KOPT-K1 (cell line): Measurements from ENCODE around the gene OR10H3.

Experiments used
- H3K27ac ChIP-seq: fragments of 200-600 bp; sonication (generic); 2 replicates; pipeline ENCODE4 v1.5.1; 2016; ENCODE audit warnings: antibody characterized with exemption, mild to moderate bottlenecking, low read depth, low read length; ENCODE audit not compliant: poor library complexity, severe bottlenecking
- H3K36me3 ChIP-seq: fragments of 200-600 bp; sonication (generic); 2 replicates; pipeline ENCODE4 v1.5.1; 2017; ENCODE audit warnings: antibody characterized with exemption, mild to moderate bottlenecking, low read length, moderate library complexity; ENCODE audit not compliant: insufficient read depth
- H3K9me3 ChIP-seq: fragments of 200-600 bp; sonication (generic); 2 replicates; pipeline ENCODE4 v1.5.1; 2017; ENCODE audit warnings: antibody characterized with exemption, low read length, mild to moderate bottlenecking; ENCODE audit not compliant: insufficient read depth, poor library complexity, severe bottlenecking

The OR10H3 gene, protein sequence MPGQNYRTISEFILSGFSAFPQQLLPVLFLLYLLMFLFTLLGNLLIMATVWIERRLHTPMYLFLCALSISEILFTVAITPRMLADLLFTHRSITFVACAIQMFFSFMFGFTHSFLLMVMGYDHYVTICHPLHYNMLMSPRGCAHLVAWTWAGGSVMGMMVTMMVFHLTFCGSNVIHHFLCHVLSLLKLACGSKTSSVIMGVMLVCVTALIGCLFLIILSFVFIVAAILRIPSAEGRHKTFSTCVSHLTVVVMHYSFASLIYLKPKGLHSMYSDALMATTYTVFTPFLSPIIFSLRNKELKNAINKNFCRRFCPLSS

DNA sequence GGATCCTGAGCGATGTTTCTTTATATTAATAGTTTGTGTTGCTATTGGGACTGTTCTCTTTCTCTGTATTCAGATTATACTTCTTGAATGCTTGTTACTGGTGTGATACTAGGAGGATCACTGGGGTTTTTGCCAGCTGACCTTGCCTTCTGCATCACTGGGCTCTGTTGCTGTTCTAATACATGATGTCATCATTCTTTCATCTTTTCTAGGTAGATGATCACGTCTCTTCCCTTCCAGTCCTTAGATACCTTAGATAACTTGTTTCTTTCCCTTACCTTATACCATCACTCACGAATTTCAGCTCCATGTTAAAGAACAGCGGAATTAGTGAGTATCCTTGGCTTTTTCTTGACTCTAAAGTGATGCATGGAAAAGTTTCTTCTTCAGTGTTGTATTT, at the start of gene OR10H3:
TSS of gene OR10H3 (plus strand) at position 264 of the 400 bp plus-strand sequence. CDS start 3,408 bp downstream, outside the sequence.
- peaks cover 23% of the 10 kb centered on the region for H3K9me3 ChIP-seq
- no peak within 1 kb of the TSS for H3K27ac ChIP-seq
- H3K36me3 ChIP-seq: no peaks in the 10 kb centered on the region

DNA sequence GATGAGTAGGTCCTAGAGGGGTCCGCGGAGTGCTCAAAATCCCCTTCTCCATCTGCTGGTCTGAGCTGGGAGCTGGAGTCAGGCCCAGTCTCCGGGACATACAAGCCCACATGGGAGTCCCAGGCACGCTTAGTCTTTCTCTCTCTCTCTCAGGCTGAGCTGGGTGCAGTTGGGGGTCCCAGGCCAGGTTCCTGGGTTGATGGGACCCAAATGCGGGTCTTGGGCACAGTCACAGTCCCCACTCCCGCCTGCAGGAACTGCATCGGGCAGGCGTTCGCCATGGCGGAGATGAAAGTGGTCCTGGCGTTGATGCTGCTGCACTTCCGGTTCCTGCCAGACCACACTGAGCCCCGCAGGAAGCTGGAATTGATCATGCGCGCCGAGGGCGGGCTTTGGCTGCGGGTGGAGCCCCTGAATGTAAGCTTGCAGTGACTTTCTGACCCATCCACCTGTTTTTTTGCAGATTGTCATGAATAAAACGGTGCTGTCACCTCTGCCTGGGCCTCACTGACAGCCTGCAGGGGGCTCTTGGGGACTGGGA, 41.1 kb upstream of the OR10H3 start:
- Histone ChIP-seq H3K27ac (no peak overlapping the region), H3K36me3 (no peaks in the 10 kb centered on the region), H3K9me3 (peaks cover 4% of the 10 kb centered on the region)

DNA sequence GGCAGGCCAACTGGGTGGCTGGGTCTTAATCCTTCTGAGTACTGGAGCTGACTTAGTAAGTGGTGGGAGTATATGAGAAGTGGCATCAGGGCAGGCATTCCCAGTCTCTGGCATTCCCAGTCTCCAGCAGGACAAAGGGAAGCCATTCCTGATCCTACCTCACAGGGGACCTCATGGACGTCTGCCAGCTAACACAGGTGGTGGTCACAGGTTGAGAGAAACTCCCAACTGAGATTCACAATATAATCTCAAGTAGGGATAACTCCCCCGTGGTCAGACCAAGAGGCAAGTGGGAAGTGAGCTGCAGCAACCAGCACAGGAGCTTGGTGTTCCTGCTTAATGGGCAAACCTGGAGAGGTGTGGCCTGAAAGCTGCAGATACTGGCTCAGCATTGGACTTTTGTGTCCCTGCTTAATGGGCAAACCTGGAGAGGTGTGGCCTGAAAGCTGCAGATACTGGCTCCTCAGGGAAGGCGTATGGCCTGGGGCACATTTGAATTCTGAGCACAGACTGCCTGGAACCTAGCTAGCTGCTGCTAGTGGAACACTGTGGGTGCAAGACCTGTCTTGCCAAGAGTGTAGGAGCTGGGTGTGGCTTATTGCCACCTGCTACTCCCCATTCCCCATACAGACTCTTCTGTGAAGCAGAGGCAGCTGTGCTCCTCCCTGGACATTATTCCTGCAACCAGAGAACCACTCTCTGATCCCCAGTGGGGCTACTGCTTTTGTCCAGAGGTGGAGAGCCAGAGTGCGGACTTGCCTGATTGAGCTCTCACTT, 35.8 kb upstream of the OR10H3 start:
- H3K36me3 ChIP-seq: no peaks in the 10 kb centered on the region
- H3K9me3 ChIP-seq: no peaks in the 10 kb centered on the region
- H3K27ac ChIP-seq: no peak overlapping the region

DNA sequence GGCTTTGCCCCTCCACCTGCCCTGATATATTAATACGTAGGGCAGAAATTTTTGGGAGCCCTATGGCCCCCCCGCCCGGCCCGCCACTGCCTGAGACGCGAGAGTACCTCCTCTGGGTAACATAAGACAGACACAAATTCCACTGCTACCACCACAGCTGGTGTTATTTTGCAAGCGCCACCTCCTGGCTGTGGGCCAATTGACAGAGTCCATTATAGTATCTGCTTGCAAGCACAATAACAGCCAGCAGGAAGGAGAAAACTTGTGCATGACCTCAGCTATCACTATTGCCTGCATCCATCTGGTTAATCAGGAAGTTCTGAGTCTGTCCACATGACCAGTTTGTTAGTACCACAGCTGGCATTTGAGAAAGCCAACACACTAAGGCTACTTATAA, 35.3 kb upstream of the OR10H3 start:
- Histone ChIP-seq H3K9me3 (no peaks in the 10 kb centered on the region), H3K27ac (no peak overlapping the region), H3K36me3 (no peaks in the 10 kb centered on the region)

DNA sequence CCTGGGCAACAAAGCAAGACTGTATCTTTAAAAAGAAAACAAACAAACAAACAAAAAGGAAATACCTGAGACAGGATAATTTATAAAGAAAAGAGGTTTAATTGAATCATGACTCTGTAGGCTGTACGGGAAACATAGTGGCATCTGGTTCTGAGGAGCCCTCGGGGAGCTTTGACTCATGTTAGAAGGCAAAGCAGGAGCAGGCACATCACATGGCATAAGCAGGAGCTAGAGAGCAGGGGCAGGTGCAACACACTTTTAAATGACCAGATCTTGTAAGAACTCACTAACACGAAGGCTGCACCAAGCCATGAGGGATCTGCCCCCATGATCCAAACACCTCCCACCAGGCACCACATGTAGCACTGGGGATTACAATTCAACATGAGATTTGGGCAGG, 23.1 kb upstream of the OR10H3 start:
- H3K9me3 ChIP-seq: peaks cover 9% of the 10 kb centered on the region
- H3K27ac ChIP-seq: no peak overlapping the region

DNA sequence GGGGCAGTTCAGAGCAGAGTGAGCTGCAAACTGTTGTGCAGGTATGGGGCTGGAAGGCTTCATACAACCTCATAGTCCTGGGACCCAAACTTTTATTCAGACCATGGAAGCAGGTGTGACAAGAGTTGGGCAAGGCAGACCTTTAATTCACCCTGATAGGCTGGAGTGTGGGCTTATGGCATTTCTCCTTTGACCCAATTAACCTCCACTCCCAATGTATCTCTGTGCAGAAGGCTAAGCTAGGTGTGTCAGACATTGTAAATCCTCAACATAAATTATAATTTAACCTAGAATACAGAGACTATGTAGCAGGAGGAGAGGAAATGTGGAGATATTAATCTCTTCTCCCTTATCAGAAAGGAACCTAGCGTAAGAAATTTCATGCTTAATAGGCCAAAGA, 22.1 kb upstream of the OR10H3 start:
- H3K9me3 ChIP-seq: peaks cover 9% of the 10 kb centered on the region
- H3K36me3 ChIP-seq: no peaks in the 10 kb centered on the region
- no peak overlapping the region for H3K27ac ChIP-seq

More for the DNA sequence above, 23.1 kb upstream of the OR10H3 start:
- no peaks in the 10 kb centered on the region for H3K36me3 ChIP-seq

DNA sequence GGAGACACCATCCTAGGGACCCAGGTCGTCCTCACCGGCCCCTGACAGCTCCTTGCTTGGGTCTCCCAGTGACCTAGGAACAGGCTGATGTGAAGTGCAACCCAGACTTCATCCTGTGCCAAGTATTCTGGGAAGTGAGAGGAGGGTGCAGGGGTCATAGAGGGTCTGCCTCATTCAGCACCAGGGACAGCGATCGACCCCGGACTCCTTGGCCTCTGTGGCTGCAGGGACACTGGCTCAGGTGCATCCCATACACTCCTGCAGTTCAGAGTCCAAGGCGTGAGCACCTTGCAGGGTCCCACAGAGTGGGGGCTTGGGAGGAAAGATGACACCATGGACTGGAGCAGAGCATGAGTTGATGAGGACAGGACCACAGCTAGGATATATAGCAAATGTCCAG, 20.0 kb upstream of the OR10H3 start:
- Histone ChIP-seq H3K36me3 (no peaks in the 10 kb centered on the region), H3K27ac (no peak overlapping the region), H3K9me3 (no peaks in the 10 kb centered on the region)

DNA sequence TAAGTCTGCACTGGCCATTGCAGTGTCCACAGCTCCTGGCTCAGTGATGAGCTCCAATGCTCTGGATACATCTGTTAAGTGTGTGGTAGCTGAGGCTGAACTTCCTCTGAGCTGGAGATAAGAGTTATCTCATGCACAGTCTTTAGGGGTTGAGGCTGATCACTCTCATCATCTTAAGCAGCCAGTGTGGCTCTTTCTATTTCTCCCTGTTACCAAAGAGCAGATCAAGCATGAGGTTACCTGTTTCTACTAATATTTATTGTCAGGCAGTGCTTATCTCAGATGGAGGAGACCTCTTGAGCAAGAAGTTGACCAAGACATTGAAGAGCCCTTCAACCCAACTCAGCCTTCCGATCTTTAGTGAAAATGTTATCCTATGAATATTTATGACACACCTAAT, 16.5 kb upstream of the OR10H3 start:
- no peak overlapping the region for H3K27ac ChIP-seq
- no peaks in the 10 kb centered on the region for H3K9me3 ChIP-seq
- no peaks in the 10 kb centered on the region for H3K36me3 ChIP-seq

DNA sequence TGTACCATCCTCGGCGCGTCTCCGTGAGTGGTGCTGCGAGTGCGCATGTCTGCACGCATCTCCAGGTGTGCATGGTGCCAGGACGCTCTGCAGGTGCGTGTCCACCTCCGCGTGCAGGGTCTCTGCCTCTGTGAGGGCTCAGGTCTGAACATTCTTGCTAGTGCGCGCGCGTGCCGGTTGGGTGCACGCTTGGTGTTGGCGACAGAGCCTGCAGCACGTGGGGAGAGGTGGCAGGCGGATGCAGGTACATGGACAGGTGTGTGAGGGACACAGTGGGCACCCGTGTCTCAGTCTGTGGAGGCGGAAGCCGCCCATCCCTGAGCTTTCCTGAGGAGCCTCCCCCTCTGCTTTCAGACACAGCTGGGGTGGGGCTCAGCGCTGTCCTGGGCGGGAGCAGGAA, 14.8 kb upstream of the OR10H3 start:
- Histone ChIP-seq H3K36me3 (no peaks in the 10 kb centered on the region), H3K27ac (no peak overlapping the region), H3K9me3 (no peaks in the 10 kb centered on the region)

DNA sequence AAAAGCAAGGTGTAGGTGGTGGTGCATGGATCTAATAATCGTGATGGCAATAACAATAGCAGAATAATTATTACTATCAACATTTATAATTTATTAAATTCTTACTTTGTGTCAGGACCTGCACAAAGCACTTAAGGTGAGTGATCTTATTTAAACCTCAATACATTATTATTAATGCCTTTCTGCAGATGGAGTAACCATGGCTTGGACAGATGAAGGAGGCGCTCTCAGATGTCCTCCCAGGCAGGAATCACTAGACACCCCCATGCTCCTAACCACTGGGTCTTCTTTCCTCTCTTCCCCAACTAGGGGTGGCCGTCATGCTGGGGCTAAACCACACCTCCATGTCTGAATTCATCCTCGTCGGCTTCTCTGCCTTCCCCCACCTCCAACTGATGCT, 10.1 kb upstream of the OR10H3 start, which contains the start of gene OR10H2:
TSS of gene OR10H2 (plus strand) at position 301 of the 400 bp plus-strand sequence. CDS start at position 321, 20 bp downstream.
- Histone ChIP-seq H3K36me3 (no peaks in the 10 kb centered on the region), H3K9me3 (peaks cover 7% of the 10 kb centered on the region), H3K27ac (no peak within 1 kb of the TSS)

DNA sequence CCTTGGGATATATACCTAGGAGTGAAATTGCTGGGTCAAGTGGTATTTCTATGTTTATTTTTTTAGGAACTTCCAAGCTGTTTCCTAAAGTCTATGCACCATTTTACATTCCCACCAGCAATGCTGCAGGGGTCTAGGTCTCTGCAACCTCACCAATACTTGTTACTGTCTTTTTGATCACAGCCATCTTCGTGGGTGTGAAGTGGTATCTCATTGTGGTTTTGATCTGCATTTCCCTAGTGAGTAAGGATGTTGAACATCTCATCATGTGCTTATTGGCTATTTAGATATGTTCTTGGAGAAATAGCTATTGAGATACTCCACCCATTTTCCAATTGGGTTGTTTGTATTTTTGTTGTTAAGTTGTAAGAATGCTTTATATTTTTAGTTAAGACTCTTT, 7.2 kb upstream of the OR10H3 start:
- peaks cover 7% of the 10 kb centered on the region for H3K9me3 ChIP-seq
- H3K27ac ChIP-seq: no peak overlapping the region
- H3K36me3 ChIP-seq: no peaks in the 10 kb centered on the region

DNA sequence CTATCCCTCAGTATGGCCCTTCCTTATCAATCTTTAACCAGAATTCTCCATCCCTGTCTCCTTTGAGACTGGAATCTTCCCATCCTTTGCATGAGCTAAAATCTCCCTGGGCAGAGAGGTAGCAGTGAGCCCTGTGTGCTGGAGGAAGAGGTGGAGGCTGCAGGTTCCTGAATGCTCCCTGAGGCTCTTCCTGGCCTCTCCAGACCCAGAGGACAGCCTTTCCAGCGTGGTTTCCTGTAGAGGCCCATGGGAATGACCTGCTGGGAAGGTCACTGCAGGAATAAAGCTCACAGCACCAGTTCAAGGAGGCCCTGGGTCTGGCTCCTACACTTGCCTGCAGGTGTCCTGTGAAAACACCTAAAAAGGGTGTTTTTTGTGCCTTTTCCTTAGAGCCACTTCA, 5.4 kb upstream of the OR10H3 start:
- no peak overlapping the region for H3K27ac ChIP-seq
- peaks cover 7% of the 10 kb centered on the region for H3K9me3 ChIP-seq
- no peaks in the 10 kb centered on the region for H3K36me3 ChIP-seq

DNA sequence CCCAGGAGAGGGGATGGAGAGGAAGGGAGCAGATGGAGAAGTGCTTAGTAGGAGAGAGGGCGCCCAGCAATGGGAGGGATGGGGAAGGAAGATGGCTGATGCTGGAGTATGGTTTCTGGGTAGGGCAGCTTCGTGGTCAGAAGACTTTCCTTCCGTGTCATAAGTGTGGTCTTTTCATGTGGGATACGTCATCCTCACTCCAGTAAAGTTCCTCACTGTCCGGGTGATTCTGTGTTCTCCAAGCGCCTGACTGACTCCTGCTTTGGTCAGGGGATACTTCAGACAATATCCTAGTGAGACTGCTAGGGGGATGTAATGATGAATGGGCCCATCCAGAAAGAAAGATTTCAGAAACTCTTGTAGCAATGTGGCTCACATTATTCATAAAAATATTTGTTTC, 3.9 kb upstream of the OR10H3 start:
- Histone ChIP-seq H3K27ac (no peak overlapping the region), H3K36me3 (no peaks in the 10 kb centered on the region), H3K9me3 (peaks cover 7% of the 10 kb centered on the region)

DNA sequence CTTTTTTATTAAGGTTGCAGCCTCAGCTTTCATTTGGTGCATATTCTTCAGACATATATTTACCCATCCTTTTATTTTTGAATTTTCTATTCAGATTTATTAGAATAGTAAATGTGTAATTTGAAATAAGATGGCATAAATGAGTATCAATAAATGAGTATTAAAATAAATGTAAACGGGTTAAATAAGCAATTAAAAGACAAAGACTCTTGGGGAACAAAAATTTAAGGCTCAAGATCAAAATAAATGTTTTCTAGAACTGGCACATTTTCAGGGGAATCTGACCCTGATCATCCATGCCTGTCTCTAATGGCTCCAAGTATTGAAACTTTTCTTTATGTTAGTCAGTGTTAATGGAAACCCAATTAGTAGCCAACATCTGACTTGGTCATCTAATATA, 3.0 kb downstream of the OR10H3 start:
- Histone ChIP-seq H3K27ac (no peak overlapping the region), H3K36me3 (no peaks in the 10 kb centered on the region), H3K9me3 (peaks cover 27% of the 10 kb centered on the region)

DNA sequence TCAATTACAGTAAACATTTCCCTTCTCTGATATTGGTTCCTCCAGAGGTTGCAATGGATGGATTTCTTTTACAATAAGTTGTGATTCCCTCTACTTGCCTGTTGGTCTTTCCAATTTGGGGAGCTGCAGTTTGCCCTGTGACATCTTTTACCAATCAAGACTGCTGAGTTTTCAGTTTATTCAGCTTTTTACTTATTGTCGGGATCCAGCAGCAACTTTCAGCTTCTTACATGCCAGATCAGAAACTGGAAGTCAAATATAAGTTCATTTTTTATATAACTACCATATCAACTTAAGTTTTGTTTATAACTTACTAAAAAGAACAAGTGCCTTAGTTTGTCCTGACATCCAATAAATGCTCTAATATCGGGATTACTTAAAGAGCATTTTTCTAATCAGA, 10.5 kb downstream of the OR10H3 start:
- Histone ChIP-seq H3K36me3 (no peaks in the 10 kb centered on the region), H3K9me3 (no peaks in the 10 kb centered on the region), H3K27ac (no peak overlapping the region)
